SK-N-SH (cell line): Measurements from ENCODE around the gene PPP1R12B.
"Not testable (repeated sequence)": the region's sequence is repeated elsewhere in the genome, so short reads cannot be mapped to it uniquely, and the experiment has no call there.

ENCODE experiments used
- ELF1 ChIP-seq: IDR thresholded peaks from 2 replicates; pipeline ENCODE4 v1.4.0; 2012
- EP300 ChIP-seq, 2 experiments: IDR thresholded peaks; 2 replicates each; pipeline versions ENCODE4 v1.4.0 to v1.6.1; 2012; ENCODE audit warnings: borderline replicate concordance in 1 of 2, low read depth in 1 of 2, low read length in 1 of 2
- GATA2 ChIP-seq: sonication (generic); formaldehyde crosslinking; IDR thresholded peaks from 2 replicates; pipeline ENCODE4 v1.5.0; 2020; ENCODE audit warnings: mild to moderate bottlenecking, missing genetic modification reagents
- MEF2A ChIP-seq: IDR thresholded peaks from 2 replicates; pipeline ENCODE4 v1.4.0; 2012; ENCODE audit warnings: low read depth, borderline replicate concordance
- POLR2AphosphoS5 ChIP-seq: IDR thresholded peaks from 2 replicates; pipeline ENCODE4 v1.6.1; 2012; ENCODE audit warnings: low read depth, low read length
- TEAD4 ChIP-seq: IDR thresholded peaks from 2 replicates; pipeline ENCODE4 v1.4.0; 2012; ENCODE audit warnings: mild to moderate bottlenecking, borderline replicate concordance; ENCODE audit not compliant: insufficient read depth
- TF ChIP-seq, protein P1 (sequence below): fragments of 200-600 bp; sonication (generic); IDR thresholded peaks from 2 replicates; pipeline ENCODE4 v1.6.1; 2017; ENCODE audit warnings: antibody characterized with exemption, mild to moderate bottlenecking, moderate library complexity
- TF ChIP-seq, protein P2 (sequence below): IDR thresholded peaks from 2 replicates; pipeline ENCODE4 v1.6.1; 2012; ENCODE audit warnings: mild to moderate bottlenecking, low read depth, low read length, moderate library complexity

DNA sequence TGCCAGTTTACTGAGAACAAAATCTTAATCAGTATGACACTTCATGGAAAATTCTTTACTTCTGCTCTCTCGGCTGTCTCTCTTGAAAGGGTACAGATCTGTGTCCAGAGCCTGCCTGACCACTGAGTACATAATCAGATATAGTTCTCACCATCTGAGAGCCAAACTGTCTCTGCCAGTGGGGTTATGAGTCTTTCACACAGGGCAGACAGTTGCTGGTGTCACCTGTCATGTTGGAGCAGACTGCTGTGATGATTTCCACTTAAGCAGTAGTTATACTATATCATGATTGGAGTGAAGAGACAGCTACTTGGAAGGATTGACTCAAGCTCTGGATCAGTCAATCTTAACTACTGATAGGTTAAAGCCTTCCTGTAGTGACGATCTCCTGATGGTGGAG lies 58.9 kb downstream of the PPP1R12B start:
- TF ChIP-seq, protein P1, sequence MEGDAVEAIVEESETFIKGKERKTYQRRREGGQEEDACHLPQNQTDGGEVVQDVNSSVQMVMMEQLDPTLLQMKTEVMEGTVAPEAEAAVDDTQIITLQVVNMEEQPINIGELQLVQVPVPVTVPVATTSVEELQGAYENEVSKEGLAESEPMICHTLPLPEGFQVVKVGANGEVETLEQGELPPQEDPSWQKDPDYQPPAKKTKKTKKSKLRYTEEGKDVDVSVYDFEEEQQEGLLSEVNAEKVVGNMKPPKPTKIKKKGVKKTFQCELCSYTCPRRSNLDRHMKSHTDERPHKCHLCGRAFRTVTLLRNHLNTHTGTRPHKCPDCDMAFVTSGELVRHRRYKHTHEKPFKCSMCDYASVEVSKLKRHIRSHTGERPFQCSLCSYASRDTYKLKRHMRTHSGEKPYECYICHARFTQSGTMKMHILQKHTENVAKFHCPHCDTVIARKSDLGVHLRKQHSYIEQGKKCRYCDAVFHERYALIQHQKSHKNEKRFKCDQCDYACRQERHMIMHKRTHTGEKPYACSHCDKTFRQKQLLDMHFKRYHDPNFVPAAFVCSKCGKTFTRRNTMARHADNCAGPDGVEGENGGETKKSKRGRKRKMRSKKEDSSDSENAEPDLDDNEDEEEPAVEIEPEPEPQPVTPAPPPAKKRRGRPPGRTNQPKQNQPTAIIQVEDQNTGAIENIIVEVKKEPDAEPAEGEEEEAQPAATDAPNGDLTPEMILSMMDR = not testable (repeated sequence)
- not testable (repeated sequence) for TF ChIP-seq EP300 (IDR thresholded peaks at IDR 0.05; ENCODE audit: borderline replicate concordance in 1 of 2, low read depth in 1 of 2, low read length in 1 of 2); ELF1; MEF2A; POLR2AphosphoS5; TEAD4; GATA2
- TF ChIP-seq, protein P2, sequence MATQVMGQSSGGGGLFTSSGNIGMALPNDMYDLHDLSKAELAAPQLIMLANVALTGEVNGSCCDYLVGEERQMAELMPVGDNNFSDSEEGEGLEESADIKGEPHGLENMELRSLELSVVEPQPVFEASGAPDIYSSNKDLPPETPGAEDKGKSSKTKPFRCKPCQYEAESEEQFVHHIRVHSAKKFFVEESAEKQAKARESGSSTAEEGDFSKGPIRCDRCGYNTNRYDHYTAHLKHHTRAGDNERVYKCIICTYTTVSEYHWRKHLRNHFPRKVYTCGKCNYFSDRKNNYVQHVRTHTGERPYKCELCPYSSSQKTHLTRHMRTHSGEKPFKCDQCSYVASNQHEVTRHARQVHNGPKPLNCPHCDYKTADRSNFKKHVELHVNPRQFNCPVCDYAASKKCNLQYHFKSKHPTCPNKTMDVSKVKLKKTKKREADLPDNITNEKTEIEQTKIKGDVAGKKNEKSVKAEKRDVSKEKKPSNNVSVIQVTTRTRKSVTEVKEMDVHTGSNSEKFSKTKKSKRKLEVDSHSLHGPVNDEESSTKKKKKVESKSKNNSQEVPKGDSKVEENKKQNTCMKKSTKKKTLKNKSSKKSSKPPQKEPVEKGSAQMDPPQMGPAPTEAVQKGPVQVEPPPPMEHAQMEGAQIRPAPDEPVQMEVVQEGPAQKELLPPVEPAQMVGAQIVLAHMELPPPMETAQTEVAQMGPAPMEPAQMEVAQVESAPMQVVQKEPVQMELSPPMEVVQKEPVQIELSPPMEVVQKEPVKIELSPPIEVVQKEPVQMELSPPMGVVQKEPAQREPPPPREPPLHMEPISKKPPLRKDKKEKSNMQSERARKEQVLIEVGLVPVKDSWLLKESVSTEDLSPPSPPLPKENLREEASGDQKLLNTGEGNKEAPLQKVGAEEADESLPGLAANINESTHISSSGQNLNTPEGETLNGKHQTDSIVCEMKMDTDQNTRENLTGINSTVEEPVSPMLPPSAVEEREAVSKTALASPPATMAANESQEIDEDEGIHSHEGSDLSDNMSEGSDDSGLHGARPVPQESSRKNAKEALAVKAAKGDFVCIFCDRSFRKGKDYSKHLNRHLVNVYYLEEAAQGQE = not testable (repeated sequence)
